ENCODE data around the gene SGCD. TPM values are rescaled to one million over a fixed set of nuclear protein-coding genes. Genes with fewer than 3 reads are reported as not detected.

The SGCD gene
- total RNA-seq, 1 experiment from 2014 or later, result not detected

DNA sequence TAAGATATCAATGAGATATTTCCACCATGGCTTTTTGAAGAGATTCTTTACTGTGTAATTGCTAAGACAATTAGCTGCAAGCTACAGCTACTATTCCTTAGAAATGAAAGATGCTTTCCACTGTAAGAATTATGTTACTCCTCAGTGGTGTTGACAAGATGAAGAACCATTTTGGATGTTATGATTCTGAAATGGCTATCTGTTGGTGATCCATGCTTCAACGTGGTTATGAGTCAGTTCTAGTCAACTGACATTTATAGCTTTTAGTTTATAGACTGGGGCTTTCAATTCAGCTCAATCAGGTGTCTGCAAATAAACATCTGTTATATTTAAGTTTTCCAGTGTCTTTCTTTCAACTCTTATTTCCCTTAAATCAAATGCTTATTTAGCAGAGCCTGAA is 93.7 kb downstream of the SGCD start:
- BruUV-seq (replicated peaks), result no TSS peak
- ChIA-PET CTCF (interaction anchor here (0.7 kb wide), 1 partner anchor 1455 kb away, joined by 7 read pairs; no protein-coding TSS in a partner anchor), POLR2A (no interaction called here)
- TF ChIP-seq POLR2AphosphoS5 (IDR thresholded peaks at IDR 0.05; ENCODE audit: low read depth, low read length) (no peak), CTCF (IDR thresholded peaks at IDR 0.05) (no peak), REST (IDR thresholded peaks at IDR 0.05; ENCODE audit: insufficient read depth in 1 of 2, low read depth in 2 of 2, low read length in 1 of 2) (no peak), SIN3A (IDR thresholded peaks at IDR 0.05; ENCODE audit: borderline replicate concordance, insufficient read depth, low read depth, low read length) (no peak), TCF7L2 (IDR thresholded peaks at IDR 0.05; ENCODE audit: low read depth, low read length) (no peak)
- Histone ChIP-seq H3K4me3 (ENCODE audit: low read depth in 2 of 2, low read length in 2 of 2) (no peak overlapping the region), H3K36me3 (ENCODE audit: control insufficient read depth, insufficient read depth, low read length) (no peaks in the 10 kb centered on the region), H3K4me1 (ENCODE audit: control insufficient read depth, insufficient read depth, low read length) (no peaks in the 10 kb centered on the region), H3K27me3 (ENCODE audit: control insufficient read depth, insufficient read depth, low read length) (no peaks in the 10 kb centered on the region), H3K9me3 (ENCODE audit: control insufficient read depth, insufficient read depth, low read depth, low read length) (no peaks in the 10 kb centered on the region), H3K27ac (ENCODE audit: low read length) (no peak overlapping the region)
- no peak for ATAC-seq
- in situ Hi-C loops (cut with HindIII; ENCODE audit: low pct_unique_long_range_greater_than_20kb, low sequenced_read_pairs) (no loop called here), intact Hi-C loops (cut with micrococcal nuclease; ENCODE audit: unreplicated experiment) (no loop called here)
- DNase-seq (ENCODE audit: low read depth, low spot score), result no peak

GRCh38 chr5:156421798-156422197 is 94.8 kb downstream of the SGCD start:
- ChIA-PET POLR2A (no interaction called here), CTCF (no interaction called here)
- no peak for ATAC-seq
- no peak overlapping the region for H3K27ac ChIP-seq (ENCODE audit: low read length)
- TF ChIP-seq CTCF (IDR thresholded peaks at IDR 0.05), result no peak
- no peak for TF ChIP-seq SIN3A (IDR thresholded peaks at IDR 0.05; ENCODE audit: borderline replicate concordance, insufficient read depth, low read depth, low read length)
- no peak for TF ChIP-seq REST (IDR thresholded peaks at IDR 0.05; ENCODE audit: insufficient read depth in 1 of 2, low read depth in 2 of 2, low read length in 1 of 2)
- TF ChIP-seq TCF7L2 (IDR thresholded peaks at IDR 0.05; ENCODE audit: low read depth, low read length), result no peak
- TF ChIP-seq POLR2AphosphoS5 (IDR thresholded peaks at IDR 0.05; ENCODE audit: low read depth, low read length), result no peak
- no peak for DNase-seq (ENCODE audit: low read depth, low spot score)
- no peaks in the 10 kb centered on the region for H3K36me3 ChIP-seq (ENCODE audit: control insufficient read depth, insufficient read depth, low read length)
- H3K4me3 ChIP-seq (ENCODE audit: low read depth in 2 of 2, low read length in 2 of 2), result no peak overlapping the region
- H3K27me3 ChIP-seq (ENCODE audit: control insufficient read depth, insufficient read depth, low read length), result no peaks in the 10 kb centered on the region
- no TSS peak for BruUV-seq (replicated peaks)
- intact Hi-C loops (cut with micrococcal nuclease; ENCODE audit: unreplicated experiment), result no loop called here
- no peaks in the 10 kb centered on the region for H3K4me1 ChIP-seq (ENCODE audit: control insufficient read depth, insufficient read depth, low read length)
- in situ Hi-C loops (cut with HindIII; ENCODE audit: low pct_unique_long_range_greater_than_20kb, low sequenced_read_pairs), result no loop called here
- H3K9me3 ChIP-seq (ENCODE audit: control insufficient read depth, insufficient read depth, low read depth, low read length), result no peaks in the 10 kb centered on the region

All from Panc1 (cell line).